GM18858 (cell line): Measurements from ENCODE around the gene TOB1.

ENCODE experiments used
- ATAC-seq: cut with Tn5 transposase; IDR thresholded peaks from one replicate; pipeline ENCODE4 v1.9.1; 2021; ENCODE audit not compliant: unreplicated experiment

The TOB1 gene

DNA sequence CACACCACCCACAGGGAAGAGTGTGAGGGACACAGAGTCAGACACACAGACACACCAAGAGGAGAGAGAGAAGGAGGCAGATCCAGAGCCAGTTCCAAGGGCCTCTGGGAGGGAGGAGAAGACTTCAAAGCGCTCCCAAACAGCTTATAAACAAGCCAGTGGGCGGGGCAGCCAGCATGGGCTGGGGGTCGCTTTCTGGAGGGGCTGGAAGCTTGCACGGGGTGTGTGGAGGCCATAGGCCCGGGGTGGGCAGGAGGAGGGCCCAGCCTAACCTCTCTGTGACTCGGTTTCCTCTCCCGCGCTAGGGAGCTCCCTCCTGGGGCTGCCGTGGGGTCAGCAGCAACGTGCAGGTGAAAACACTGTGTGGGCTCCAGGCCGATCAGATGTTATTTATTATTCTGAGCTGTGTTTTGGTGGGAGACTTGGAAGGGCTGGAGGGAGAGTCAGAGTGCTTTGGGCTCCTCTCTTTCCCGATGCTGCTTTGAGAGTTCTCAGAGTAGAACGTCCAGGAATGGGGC is 33.2 kb downstream of the TOB1 start:
- ATAC-seq: no peak

- no peak for ATAC-seq
Observed at GRCh38 chr17:50832267-50832863, 33.8 kb downstream of the TOB1 start.

- ATAC-seq: no peak
Observed at GRCh38 chr17:50831471-50831928, 34.7 kb downstream of the TOB1 start.

DNA sequence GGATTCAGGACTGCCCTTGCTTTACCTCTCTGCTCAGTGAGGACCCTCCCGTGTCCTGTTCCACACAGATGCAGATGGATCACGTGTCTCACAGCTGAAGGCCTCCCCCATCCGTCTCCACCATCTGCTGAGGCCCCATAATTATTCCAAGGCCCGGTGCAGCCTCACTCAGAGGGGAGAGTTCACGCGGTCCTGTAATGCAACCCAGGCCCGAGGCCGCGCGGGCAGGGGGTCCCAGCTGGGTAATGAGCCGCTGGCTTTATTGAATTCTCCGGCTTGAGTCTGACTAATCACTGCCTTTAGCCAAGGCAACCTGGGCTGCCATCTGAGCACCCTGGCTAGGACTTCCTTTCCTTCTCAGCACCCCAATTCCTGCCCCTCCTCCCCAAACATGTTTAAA is 35.2 kb downstream of the TOB1 start:
- no peak for ATAC-seq

- ATAC-seq: no peak
Observed at GRCh38 chr17:50830352-50830751, 35.8 kb downstream of the TOB1 start.

DNA sequence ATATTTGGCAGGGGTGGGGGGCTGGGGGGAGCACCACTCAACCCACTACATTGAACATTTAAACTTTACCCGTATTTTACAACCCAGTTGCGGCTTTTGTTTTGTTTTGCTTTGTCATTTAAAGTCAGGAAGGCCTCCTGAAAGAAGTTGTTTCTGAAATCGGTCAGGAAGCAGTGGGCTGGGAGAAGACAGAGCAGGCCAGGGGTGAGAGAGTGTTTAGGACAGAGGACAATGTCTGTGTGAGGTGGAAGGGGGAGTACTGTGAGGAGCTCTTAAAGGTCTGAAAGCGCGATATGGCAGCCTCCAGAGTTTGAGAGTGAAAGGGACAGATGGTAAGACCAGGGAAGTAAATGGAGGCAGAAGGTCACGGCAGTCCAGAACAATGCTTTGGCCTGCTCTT is 36.8 kb downstream of the TOB1 start:
- ATAC-seq: no peak

DNA sequence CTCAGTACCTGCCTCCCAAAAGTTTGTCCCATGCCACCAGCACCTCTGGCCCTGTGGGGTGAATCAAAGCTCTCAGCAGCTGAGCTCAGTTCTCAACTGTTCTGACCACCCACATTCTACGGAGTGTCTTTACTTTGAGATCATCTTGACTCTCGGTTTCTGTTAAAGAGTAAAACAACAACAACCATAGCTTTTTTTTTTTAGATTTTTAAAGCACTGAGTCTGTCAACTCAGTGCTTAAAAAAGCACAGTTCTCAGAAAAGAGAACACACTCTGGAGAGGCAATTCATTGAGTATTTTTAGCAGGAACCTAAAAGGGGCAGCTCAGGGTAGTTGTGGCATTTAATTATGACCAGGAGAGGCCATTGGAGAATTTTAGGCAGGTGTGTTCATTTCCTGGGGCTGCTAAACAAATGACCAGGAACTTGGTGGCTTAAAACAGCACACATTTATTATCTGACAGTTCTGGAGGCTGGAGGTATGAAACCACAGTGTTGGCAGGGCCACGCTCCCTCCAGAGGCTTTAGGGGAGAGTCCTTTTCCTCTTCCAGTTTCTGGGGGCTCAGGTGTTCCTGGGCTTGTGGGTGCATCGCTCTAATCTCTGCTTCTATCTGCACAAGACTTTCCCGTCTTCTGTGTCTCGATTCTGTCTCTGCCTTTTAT is 37.5 kb downstream of the TOB1 start:
- ATAC-seq: peak; percentile 82

DNA sequence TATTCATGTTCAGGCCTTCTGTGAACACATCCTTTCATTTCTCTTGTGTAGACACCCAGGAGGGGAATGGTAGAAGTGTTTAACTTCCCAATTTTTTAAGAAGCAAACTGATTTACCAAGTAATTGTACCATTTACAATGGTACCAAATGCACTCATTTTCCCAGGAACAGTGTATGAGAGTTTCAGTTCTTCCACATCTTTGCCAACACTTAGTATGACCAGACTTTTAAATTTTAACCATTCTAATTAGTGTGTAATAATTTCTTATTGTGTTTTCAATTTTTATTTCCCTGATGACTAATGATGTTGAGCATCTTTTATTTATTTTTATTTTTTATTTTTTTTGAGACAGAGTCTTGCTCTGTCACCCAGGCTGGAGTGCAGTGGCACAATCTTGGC is 41.0 kb downstream of the TOB1 start:
- no peak for ATAC-seq

GRCh38 chr17:50824429-50824828 is 41.7 kb downstream of the TOB1 start:
- no peak for ATAC-seq

DNA sequence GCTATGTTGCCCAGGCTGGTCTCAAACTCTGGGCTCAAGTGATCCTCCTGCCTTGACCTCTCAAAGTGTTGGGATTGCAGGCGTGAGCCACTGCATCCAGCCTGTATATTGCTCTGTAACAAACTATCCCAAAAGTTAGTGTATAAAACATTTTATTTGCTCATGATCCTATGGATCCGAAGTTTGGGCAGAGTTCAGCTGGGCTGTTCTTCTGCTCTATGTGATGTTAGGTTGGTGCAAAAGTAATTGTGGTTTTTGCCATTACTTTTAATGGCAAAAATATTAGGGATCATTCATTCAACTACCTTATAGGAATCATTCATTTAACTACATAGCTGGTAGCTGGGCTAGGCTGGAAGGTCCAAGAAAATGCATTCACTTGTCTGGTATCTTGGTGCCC is 43.6 kb downstream of the TOB1 start:
- no peak for ATAC-seq

- no peak for ATAC-seq
Observed at GRCh38 chr17:50820651-50821050, 45.5 kb downstream of the TOB1 start.

DNA sequence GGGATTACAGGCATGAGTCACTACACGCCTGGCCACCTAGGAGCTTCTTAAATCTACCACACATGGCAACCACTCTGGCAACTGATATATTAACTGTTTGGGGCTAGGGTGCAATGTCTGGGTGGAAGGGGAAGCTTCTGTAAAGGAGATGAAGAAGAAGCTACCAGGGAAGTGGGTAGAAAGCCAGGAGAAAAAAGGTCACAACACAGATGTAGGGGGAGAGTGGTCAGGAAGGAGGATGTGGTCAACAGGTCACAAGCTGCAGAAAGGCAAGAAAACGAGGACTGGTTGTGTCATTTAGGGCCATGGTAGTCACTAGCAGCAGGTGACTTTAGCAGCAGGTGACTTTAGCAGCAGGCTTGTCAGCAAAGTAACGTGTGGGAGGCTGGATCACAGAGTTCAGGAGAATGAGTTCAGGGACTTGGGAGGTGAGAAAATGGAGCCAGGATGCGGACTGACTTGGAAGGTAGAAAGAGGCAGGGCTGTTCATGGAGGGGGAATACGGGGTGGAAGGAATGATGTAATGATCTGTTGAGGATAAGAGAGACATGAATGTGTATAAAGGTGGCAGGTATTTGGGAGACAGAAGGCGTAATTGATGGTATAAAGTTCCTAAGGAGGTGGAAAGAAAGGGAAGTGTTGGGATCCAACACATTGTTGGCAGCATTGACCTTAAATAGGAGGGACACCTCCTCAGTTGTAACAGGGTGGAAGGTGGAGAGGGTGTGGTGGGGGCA is 47.1 kb downstream of the TOB1 start:
- ATAC-seq: no peak

- ATAC-seq: no peak
Observed at GRCh38 chr17:50818261-50818660, 47.9 kb downstream of the TOB1 start.

- no peak for ATAC-seq
Observed at GRCh38 chr17:50817838-50818237, 48.3 kb downstream of the TOB1 start.

DNA sequence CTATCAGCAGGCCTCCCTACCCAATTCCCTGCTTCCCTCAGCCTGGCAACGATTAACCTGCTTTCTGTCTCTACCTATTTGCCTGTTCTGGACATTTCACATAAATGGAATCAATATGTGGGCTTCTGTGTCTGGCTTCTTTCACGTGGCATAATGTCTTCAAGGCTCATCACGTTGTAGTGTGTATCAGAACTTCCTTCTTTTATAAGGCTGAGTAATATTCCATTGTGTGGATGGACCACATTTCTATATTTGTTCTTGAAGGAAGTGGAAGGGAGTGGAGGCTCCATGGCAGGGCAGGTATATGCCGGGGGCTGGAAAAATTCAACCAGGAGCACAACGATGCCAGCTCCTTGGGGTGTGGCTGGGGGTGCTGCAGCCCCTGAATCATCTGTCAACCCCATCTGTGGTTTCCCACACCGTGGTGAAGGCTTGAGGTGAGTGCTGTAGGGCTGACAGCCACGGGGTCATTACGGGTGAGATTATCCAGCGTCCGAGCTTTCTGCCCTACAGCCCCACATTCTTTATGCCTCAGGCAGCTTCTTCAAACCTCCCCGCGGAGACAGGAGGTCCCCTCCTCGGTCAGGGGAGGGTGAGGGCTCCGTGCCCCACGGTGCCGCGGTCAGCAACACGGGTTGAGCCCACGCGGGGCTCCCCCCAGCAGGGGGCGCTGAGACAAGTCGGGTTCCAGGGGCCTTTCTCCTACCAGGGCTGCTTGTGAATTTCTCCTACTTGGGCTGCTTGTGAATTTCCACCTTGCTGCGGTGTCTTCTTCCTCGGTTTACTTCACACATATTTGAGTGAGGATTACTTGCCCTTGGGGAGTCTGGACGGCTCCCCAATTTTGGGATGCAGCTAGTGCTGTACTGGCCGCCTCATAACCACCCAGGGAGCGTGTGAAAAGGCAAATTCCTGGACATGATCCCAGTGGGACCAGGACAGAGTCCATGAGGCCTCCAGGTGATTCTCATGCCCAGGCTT is 49.1 kb downstream of the TOB1 start:
- no peak for ATAC-seq

DNA sequence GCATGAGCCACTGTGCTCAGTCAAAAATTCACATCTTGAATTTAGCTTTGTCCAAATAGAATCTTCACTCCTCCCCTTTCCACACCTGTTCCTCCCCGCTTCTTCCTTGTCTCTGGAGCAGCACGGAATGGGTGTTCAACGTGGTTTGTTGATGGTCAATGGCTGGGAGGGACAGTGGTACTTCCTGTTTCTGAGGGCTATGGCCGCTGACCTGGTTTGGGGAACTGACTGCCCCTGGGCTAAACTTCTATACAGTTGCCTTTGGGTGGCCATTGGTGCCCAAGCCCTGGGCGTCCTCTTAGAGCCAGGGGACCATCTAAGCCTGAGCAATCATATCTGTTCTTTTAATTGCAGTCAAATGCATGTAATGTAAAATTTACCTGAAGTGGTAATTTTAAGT is 49.9 kb downstream of the TOB1 start:
- no peak for ATAC-seq

DNA sequence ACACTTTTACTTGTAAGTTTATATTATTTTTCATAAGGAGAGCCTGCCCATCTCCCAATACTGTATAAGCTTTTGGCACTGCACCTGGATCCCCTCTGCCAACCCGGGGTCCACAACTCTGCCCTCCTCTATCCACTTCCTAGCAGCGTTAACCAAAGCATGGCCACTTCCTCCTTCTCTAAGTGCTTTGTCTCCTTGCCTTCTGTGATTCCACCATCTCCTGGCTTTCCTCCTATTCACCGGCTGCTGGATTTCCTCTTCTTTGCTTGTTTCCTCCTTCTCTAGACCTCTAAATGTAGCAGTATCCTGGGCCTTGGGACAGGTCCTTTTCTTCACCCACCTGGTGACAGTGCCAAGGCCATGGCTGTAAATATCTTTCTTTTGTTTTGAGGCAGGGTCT is 50.8 kb downstream of the TOB1 start:
- no peak for ATAC-seq

- no peak for ATAC-seq
Observed at GRCh38 chr17:50813583-50813982, 52.6 kb downstream of the TOB1 start.
